Measurements from ENCODE around the gene MFSD12. TPM values are rescaled to one million over a fixed set of nuclear protein-coding genes. Genes with fewer than 3 reads are reported as not detected.
"Not testable (repeated sequence)": the region's sequence is repeated elsewhere in the genome, so short reads cannot be mapped to it uniquely, and the experiment has no call there.

The MFSD12 gene
- total RNA-seq, 1 donor from 2014 or later = 33.9 TPM

- peak; percentile 46 for DNase-seq (ENCODE audit: low spot score)
Measured at GRCh38 chr19:3511506-3512251, 45.7 kb downstream of the MFSD12 start.

DNA sequence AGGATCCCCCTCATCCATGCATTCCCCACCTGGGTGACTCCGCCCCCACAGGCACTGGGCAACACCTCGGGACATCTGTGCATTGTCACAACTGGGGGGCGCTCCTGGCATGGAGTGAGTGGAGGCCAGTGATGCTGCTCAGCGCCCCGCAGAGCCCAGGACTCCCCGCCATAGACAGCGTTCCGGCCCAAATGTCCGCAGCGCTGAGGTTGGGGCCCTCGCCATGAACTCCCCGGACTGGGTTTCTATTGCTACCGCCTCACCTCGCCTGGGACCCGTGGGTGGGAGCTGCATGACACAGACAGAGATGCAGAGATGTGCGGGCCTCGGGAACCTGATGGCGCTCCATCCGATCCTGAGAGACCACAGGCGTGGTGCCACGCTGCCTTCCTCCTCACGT is 46.7 kb downstream of the MFSD12 start:
- no peak for ATAC-seq
- DNase-seq (ENCODE audit: low spot score) = no peak

More at GRCh38 chr19:3511506-3512251, 45.7 kb downstream of the MFSD12 start:
- no peak for ATAC-seq

DNA sequence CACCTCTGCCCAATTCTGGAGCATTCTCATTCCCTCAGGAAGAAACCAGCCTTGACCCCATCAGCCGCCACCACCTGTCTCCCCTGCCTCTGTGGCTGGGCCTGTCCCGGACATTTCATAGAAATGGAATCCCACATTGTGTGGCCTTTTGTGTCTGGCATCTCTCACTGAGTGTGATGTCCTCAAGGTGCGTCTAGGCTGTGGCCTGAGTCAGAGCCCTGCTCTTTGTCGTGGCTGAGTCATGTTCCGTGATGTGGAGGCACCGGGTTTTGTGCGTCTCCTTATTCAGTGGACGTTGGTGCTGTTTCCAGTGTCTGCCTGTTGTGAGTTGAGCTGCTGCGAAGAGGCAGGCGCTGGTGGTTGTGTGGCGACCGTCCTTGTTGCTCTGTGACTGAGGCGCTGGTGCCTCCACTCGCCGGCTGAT is 47.8 kb downstream of the MFSD12 start:
- no peak for DNase-seq (ENCODE audit: low spot score)
- no peak for ATAC-seq

- DNase-seq (ENCODE audit: low spot score) (peak; percentile 66), ATAC-seq (peak; percentile 21)
Measured at GRCh38 chr19:3508771-3509535, 48.4 kb downstream of the MFSD12 start.

GRCh38 chr19:3508121-3508661 is 49.2 kb downstream of the MFSD12 start:
- ATAC-seq; DNase-seq (ENCODE audit: low spot score): not testable (repeated sequence)

DNA sequence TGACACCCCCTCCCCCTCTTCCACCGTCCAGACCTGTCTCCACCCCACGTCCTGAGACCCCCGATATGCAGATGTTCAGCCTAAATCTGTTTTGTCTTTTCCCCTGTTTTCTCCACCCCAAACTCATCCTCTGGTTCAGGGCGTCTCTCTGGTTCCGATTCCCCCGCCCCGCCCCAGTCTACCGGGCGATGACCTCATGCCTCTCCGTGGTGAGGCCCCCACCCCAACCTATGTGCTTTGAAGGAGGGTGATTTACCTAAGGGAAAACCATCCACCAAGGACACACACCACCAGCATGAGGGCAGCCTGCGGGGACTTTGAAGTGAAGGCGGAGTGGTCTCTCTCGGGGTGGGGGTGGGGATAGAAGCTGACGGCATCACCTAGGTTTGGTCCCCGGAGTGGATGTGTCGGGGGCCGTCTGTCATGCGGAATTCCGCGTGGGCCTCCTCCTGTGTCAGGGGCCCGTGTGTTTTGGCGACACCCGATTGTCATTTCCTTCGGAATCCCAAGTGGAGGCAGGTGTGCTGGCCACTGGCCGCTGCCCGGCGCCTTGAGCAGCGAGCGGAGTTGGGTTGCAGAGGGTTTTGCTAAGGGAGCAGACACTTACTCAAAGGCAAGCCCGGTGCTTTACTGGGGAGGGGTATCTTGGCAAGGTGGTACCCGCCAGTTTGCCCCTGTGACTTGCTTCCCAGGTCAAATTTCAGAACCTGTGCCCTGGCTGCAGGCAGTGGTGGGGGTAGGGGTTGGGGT is 49.8 kb downstream of the MFSD12 start:
- ATAC-seq (peak; percentile 61), DNase-seq (ENCODE audit: low spot score) (peak; percentile 74)

DNA sequence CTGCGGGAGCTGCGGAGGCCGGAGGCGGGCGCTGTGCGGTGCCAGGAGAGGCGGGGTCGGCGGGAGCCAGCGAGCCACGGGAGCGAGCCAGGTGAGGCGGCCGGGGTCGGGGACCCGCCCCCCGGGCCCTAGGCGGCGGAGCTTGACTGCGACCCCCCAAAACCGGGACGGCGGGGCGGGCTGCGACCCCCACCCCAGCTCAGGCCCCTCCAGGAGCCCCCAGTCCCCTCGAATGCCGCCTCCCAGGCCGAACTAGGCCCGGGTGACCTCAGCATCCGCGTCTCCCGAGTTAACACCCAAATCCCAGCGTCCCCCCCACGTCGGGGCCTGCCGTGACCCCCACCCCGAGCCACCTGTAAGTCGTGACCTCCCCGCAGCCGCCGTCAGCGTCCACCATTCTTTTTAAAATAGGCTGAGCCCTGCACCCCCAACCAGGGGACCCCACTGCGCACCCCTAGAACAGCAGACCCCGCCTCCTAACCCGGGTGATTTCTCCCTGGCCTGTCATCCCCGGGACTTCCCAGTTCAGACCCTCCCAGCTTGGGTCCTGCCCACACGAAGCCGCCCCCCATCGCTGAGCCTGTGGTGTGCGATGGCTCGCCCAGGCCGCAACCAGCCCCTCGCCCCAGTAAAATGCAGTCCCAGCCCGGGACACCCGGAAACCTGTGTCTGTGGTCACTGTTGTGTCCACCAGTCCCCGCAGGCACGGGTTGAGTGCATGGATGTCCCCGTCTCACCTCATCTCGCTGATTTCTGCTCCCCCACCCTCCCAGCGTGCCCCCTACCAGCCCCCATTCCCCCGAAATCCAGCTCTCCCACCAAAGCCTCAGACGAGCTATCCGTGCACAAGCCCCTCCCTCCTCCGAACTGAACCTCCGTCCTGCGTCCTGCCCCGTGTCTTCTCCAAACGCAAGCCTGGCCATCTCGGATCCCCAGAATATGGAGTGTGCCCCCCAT is 50.7 kb downstream of the MFSD12 start:
- ATAC-seq = peak; percentile 6

DNA sequence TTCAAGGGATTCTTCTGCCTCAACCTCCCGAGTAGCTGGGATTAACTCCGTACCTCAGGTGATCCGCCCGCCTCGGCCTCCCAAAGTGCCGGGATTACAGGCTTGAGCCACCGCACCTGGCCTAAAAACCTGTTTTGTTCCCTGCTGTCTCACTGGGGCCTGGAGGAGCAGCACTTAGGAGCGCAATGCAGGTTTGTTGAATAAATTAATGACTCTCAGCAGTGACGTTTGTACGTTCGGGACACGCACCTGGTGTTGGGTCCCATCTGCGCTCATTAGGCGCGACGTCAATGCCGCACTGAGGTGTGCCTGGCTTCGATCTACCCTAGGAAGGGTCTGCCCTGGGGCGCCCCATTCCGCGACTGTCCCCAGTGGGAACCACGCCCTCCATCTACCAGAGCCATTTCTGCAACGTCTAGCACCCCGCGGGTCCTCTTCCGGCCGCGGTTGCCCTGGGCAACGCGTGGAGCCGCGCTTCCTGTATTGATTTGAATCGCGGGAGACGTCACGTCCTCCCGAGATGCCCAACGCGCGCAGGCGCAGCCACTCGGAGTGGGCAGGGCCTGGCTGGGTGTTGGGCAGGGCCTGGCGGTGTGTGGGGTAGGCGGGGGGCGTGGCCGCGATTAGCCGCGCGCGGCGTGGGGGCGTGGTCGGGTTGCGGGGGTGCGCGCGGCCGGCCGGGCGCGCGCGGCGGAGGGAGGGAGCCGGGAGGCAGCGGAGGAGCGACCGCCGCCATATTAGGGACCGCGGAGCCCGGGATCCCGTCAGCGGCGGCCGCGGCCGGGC is 51.6 kb downstream of the MFSD12 start, which contains the start of gene FZR1:
TSS of gene FZR1 (plus strand) at position 714 of the 786 bp plus-strand sequence. CDS start 16,679 bp downstream, outside the sequence.
- DNase-seq (ENCODE audit: low spot score) (peak; percentile 100), ATAC-seq (peak; percentile 84)

More for the DNA sequence above, 50.7 kb downstream of the MFSD12 start:
- DNase-seq (ENCODE audit: low spot score) = peak; percentile 65

DNA sequence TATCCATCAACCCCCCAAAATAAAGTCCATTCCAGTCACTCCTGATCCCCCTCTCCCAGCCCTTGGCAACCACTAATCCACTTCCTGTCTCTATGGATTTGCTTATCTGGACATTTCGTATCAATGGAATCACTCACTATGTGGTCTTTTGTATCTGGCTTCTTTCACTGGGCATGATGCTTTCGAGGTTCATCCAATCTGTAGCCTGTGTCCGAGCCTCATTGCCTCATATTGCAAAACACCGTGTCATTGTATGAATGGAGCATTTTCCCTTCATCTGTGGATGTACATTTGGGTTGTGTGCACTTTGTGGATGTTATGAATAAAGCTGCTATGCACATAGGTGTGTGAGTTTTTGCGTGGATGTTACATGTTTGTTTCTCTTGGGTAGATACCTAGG is 52.7 kb downstream of the MFSD12 start:
- no peak for ATAC-seq
- DNase-seq (ENCODE audit: low spot score) = no peak

DNA sequence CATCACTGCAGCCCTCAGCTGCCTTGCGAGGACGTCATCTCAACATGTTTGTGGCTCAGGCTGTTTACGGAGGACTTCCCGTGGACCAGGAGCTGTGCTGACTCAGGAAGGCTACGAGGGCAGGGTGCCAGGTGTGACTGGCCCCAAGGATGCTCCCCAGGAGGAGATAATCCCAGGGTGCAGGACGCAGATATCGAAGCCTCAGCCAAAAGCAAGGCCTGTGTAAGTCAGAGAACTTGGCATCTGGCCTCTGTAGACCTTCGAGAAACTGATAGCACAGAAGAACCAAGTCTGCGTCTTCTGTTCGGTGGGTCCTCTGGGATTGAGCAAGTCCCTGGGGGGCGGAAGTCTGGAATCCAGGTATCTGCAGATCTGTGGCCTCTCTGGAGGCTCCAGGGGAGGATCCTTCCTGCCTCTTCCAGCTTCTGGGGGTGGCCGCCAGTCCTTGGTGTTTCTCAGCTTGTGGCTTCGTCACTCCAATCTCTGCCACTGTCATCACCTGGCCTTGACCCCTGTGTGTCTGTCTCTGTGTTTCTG is 54.3 kb downstream of the MFSD12 start:
- ATAC-seq (no peak), DNase-seq (ENCODE audit: low spot score) (no peak)

- DNase-seq (ENCODE audit: low spot score) = no peak
- ATAC-seq = no peak
Measured at GRCh38 chr19:3501780-3502179, 55.6 kb downstream of the MFSD12 start.

- ATAC-seq = peak; percentile 93
Measured at GRCh38 chr19:3500429-3501101, 56.8 kb downstream of the MFSD12 start, which contains the start of gene DOHH. TSS of gene DOHH (minus strand) at chr19:3500674. CDS start at chr19:3496814, 3,860 bp downstream.

DNA sequence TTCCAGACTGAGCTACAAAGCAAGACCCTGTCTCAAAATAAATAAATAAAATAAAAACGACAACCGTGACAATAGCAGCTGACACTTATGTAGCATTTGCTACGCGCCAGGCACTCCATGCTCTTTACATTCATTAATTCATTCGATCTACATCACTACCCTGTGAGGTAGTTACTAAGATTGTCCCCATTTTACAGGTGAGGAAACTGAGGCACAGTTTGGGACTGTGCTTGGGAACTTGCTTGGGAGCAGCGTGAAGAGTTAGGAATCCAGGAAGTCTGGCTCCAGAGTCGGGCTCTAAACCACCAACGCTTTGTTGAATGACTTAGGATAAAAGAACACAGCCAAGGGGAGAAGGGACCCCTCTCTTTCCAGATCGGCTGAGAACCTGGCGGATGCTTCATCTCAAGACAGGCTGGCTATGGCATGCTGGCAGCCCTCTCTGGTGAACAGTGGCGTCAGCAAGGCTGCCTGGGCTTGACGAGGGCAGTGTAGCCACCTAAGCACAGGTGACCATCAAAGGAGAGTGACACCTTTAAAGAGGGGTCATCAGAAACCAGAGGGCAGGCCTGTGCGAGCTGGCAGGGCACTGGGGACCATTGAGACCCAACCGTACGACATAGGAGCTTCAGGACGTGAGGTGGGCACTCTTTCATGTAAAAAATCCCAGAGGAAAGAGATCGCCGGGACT is 57.5 kb downstream of the MFSD12 start:
- ATAC-seq (peak; percentile 20), DNase-seq (ENCODE audit: low spot score) (no peak)

More at GRCh38 chr19:3500429-3501101, 56.8 kb downstream of the MFSD12 start, which contains the start of gene DOHH:
- DNase-seq (ENCODE audit: low spot score) = peak; percentile 96

DNA sequence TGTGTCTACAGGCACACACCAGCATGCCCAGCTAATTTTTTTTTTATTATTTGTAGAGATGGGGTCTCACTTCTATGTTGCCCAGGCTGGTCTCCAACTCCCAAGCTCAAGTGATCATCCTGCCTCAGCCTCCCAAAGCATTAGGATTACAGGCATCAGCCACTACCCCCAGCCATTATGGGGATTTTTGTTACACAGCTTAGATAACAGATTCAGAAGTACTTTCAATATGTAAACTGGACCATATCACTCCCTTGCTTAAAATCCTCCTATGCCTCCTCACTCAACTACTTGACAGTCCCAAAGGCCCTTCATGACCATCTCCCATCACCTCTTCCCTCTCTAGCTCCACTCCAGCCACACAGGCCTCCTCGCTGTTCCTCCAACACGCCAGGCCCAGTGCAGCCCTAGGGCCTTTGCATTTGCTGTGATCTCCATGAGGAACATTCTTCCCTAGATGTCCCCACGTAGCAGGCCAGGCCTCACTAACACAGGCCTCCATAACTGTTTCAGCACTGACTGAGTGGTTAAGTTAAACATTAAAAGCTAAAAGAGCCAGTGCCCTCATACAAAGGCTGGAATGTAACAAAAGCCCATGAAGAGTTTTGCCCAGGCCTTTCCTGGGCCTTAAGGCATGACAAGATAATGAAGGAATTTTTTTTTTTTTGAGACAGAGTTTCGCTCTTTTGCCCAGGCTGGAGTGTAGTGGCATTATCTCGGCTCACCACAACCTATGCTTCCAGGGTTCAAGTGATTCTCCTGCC is 59.4 kb downstream of the MFSD12 start:
- ATAC-seq (no peak), DNase-seq (ENCODE audit: low spot score) (no peak)

DNA sequence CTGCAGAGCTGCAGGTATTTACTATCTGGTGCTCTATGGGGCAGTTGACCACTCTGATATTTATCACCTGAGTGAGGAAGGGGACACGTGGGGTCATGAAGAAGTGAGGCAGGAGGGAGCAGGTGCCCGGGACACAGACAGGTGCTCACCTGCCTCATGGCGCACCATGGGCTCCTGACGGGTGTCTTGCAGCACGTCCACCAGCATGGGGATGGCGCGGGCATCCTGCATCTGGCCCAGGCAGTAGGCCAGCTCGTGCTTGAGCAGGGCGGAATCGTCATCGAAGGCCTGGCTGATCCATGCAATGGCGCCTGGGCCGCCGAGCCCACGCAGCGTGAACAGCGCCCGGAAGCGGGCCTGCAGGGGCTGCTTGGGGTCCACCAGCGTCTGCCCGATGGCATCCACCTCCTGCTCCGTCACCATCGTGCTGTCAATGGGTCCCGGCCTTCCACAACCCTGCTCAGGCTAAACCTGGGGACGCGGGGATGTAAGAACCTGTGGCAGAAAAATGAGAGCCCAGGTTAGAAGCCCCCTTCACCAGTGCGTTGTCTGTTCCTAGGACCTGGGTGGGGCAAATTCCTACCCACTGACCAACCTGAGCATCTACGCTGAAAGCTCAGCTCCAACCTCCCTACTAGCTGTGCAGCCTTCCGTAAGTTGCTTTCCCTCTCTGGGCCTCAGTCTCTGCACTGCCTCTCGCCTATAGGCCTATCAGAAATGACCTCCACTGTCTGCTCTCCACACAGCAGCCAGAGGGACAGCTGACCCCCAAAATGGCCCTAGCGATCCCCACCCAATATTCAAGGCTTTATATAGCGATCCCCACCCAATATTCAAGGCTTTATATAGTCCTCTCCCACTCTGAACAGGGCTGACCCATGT is 60.8 kb downstream of the MFSD12 start:
- ATAC-seq (no peak), DNase-seq (ENCODE audit: low spot score) (no peak)

- DNase-seq (ENCODE audit: low spot score) (no peak), ATAC-seq (no peak)
Measured at GRCh38 chr19:3494559-3494958, 62.8 kb downstream of the MFSD12 start.

Measured in left lobe of liver (tissue), 2 donors.